HepG2 (cell line): ENCODE measurements around the gene COL4A2. TPM values are rescaled to one million over a fixed set of nuclear protein-coding genes. Genes with fewer than 3 reads are reported as not detected.

ENCODE experiments used
- ATAC-seq: fragments of 200-7000 bp; cut with Tn5 transposase; 3 replicates; pipeline ENCODE4 v1.9.1; 2020; ENCODE audit warnings: mild to moderate bottlenecking, moderate library complexity
- BruUV-seq: library from RNA; stranded (reverse); fragments of 400-500 nt; replicated peaks from 2 replicates; lab custom pipeline; 2021; lab: Mats Ljungman, UMichigan
- CTCF ChIA-PET: fragments of 300-600 bp; formaldehyde crosslinking; extraction: SDS; loops from one replicate; lab custom pipeline; 2021; ENCODE audit warnings: low total read pairs, inconsistent platforms, low intra/inter-chr PET ratio; lab: Yijun Ruan, JAX
- POLR2A ChIA-PET: fragments of 350-600 bp; sonication (Branson Sonifier 250); formaldehyde crosslinking; loops from one replicate; lab custom pipeline; 2020; ENCODE audit warnings: antibody characterized with exemption, inconsistent platforms; lab: Yijun Ruan, JAX
- DNase-seq: peaks from one replicate; pipeline ENCODE4 v3.0.0-alpha.2; 2015; ENCODE audit warnings: low spot score
- FAIRE-seq: peaks from 3 replicates; lab custom pipeline; 2011; peaks lifted over from hg19 to GRCh38; lab: Jason Lieb, UNC
- H2AFZ ChIP-seq: one replicate; pipeline ENCODE4 v1.6.1; 2011; ENCODE audit warnings: low read length, inconsistent platforms
- H3K27ac ChIP-seq: fragments of 300-600 bp; 3 replicates; pipeline ENCODE4 v1.8.0; 2011; ENCODE audit warnings: mixed run types, mild to moderate bottlenecking, mixed read lengths, low read length, inconsistent platforms; ENCODE audit not compliant: insufficient read depth; ENCODE audit errors: extremely low read length
- H3K27me3 ChIP-seq, 2 experiments: fragments of 200-600 bp in 1 of 2; 2 replicates in 1 of 2; 3 replicates in 1 of 2; pipeline versions ENCODE4 v1.6.0 to v1.8.0; 2011; ENCODE audit warnings: low read length in 2 of 2, mild to moderate bottlenecking in 2 of 2, moderate library complexity in 2 of 2, inconsistent platforms in 1 of 2; ENCODE audit not compliant: insufficient read depth in 2 of 2, control insufficient read depth in 1 of 2
- H3K36me3 ChIP-seq, 2 experiments: fragments of 200-600 bp in 1 of 2; replicated peaks in 1 of 2; 2 replicates in 1 of 2; 3 replicates in 1 of 2; pipeline versions ENCODE4 v1.5.1 to v1.8.0; 2011; ENCODE audit warnings: low read length in 2 of 2, inconsistent platforms in 1 of 2; ENCODE audit not compliant: insufficient read depth in 2 of 2, control insufficient read depth in 1 of 2
- H3K4me1 ChIP-seq: 2 replicates; pipeline ENCODE4 v1.5.1; 2012; ENCODE audit warnings: low read length, inconsistent platforms; ENCODE audit not compliant: insufficient read depth
- H3K4me2 ChIP-seq: 2 replicates; pipeline ENCODE4 v1.6.0; 2011; ENCODE audit warnings: low read depth, low read length, inconsistent platforms
- H3K4me3 ChIP-seq, 3 experiments: fragments of 200-600 bp in 1 of 3; sonication (generic), shearing (Covaris generic) in 1 of 3; replicated peaks in 1 of 3; 2 replicates each; pipeline ENCODE4 v1.5.1; 2011 to 2016; ENCODE audit warnings: low read length in 3 of 3, inconsistent platforms in 2 of 3, low read depth in 2 of 3, mild to moderate bottlenecking in 2 of 3, control low read depth in 1 of 3, mixed read lengths in 1 of 3; ENCODE audit not compliant: insufficient read depth in 1 of 3
- H3K79me2 ChIP-seq: one replicate; pipeline ENCODE4 v1.6.1; 2011; ENCODE audit warnings: low read length, inconsistent platforms; ENCODE audit not compliant: insufficient read depth
- H3K9ac ChIP-seq: 2 replicates; pipeline ENCODE4 v1.6.0; 2011; ENCODE audit warnings: mild to moderate bottlenecking, low read depth, low read length, inconsistent platforms; ENCODE audit not compliant: insufficient read depth
- H3K9me3 ChIP-seq: 2 replicates; pipeline ENCODE4 v1.5.1; 2012; ENCODE audit warnings: mild to moderate bottlenecking, low read length
- H4K20me1 ChIP-seq: 2 replicates; pipeline ENCODE4 v1.6.0; 2011; ENCODE audit warnings: inconsistent platforms, mild to moderate bottlenecking, low read length, moderate library complexity; ENCODE audit not compliant: insufficient read depth
- BCL6 ChIP-seq: IDR thresholded peaks from 2 replicates; pipeline ENCODE4 v1.6.1; 2016; ENCODE audit warnings: missing genetic modification reagents, missing compliant biosample characterization
- EED ChIP-seq: sonication (generic); formaldehyde crosslinking; IDR thresholded peaks from 2 replicates; pipeline ENCODE4 v1.5.0; 2020; ENCODE audit warnings: mild to moderate bottlenecking, missing genetic modification reagents
- FOSL2 ChIP-seq: sonication (generic); formaldehyde crosslinking; IDR thresholded peaks from 2 replicates; pipeline ENCODE4 v1.4.0; 2020; ENCODE audit warnings: missing genetic modification reagents
- GFI1 ChIP-seq: sonication (generic); formaldehyde crosslinking; IDR thresholded peaks from 2 replicates; pipeline ENCODE4 v1.5.0; 2020; ENCODE audit warnings: missing genetic modification reagents, mild to moderate bottlenecking, borderline replicate concordance
- NFE2 ChIP-seq: sonication (generic); formaldehyde crosslinking; IDR thresholded peaks from 2 replicates; pipeline ENCODE4 v1.4.0; 2020; ENCODE audit warnings: missing genetic modification reagents
- NFE2L2 ChIP-seq: fragments of 150-350 bp; IDR thresholded peaks from 2 replicates; pipeline ENCODE4 v1.6.1; 2014; ENCODE audit warnings: low read length
- PAWR ChIP-seq: sonication (generic); formaldehyde crosslinking; IDR thresholded peaks from 2 replicates; pipeline ENCODE4 v1.4.0; 2020; ENCODE audit warnings: missing genetic modification reagents, mild to moderate bottlenecking, borderline replicate concordance
- PHB2 ChIP-seq: fragments of 450-650 bp; IDR thresholded peaks from 2 replicates; pipeline ENCODE4 v1.6.1; 2018; ENCODE audit not compliant: partially characterized antibody
- TEAD3 ChIP-seq: optimal IDR thresholded peaks from 2 replicates; pipeline ENCODE3; 2016; ENCODE audit warnings: borderline replicate concordance
- WGBS: methylation state at CpG from one replicate; pipeline ENCODE4 v1.1.6; 2017; ENCODE audit warnings: low lambda C conversion rate; 5-methylcytosine and 5-hydroxymethylcytosine counted together
- in situ Hi-C: cut with HindIII; loops from 2 replicates; pipeline ENCODE4 v1.10.0; 2017; ENCODE audit warnings: low pct_unique_long_range_greater_than_20kb; ENCODE audit not compliant: extremely low pct_ligation_motif_present
- intact Hi-C: fragments of 100-400 bp; cut with micrococcal nuclease; formaldehyde crosslinking; loops from one replicate; pipeline ENCODE4 v1.10.0; 2022; ENCODE audit not compliant: unreplicated experiment
- polyA plus RNA-seq, 8 experiments: library from polyadenylated mRNA; depleted of rRNA in 3 of 8; stranded (reverse) in 7 of 8; unstranded in 1 of 8; fragments of >200 nt; fragmentation: Illumina TruSeq in 4 of 8; extraction: Trizol in 4 of 8; gene quantifications; 2 replicates each; pipeline versions ENCODE4 v1.2.1 to v1.2.3, GENCODE V29; 2011 to 2016; ENCODE audit warnings: low read depth in 4 of 8, missing spikeins in 1 of 8, mixed read lengths in 1 of 8; ENCODE audit not compliant: insufficient read depth in 1 of 8
- total RNA-seq, 5 experiments: library from RNA; depleted of rRNA; stranded (reverse); fragments of >200 nt; fragmentation: Illumina TruSeq; extraction: Trizol; gene quantifications; 2 replicates each; pipeline ENCODE4 v1.2.3, GENCODE V29; 2016; ENCODE audit warnings: low read depth in 1 of 5

COL4A2 gene
- total and polyA plus RNA-seq, 2 of the 13 experiments (the other 11 are each of a cell fraction or from before 2014, with no cell fraction given), result 0.22 to 1.9 TPM

- TF ChIP-seq NFE2 (CRISPR knock-in tag), result peak; percentile 26; the same call in 1 of the 2 replicates
- peak; percentile 50; the same call in 1 of the 2 replicates for TF ChIP-seq NFE2L2
- TF ChIP-seq GFI1 (CRISPR knock-in tag), result no peak
- TF ChIP-seq TEAD3 (CRISPR knock-in tag), result peak; percentile 17
- peak; percentile 39 for TF ChIP-seq FOSL2 (CRISPR knock-in tag)
- no peak for TF ChIP-seq PHB2
- no peak for TF ChIP-seq EED
- TF ChIP-seq PAWR (CRISPR knock-in tag), result no peak
- peak; percentile 50; the same call in 1 of the 2 replicates for TF ChIP-seq BCL6 (CRISPR knock-in tag)
- CTCF ChIA-PET, result no interaction called here
- no peaks in the 10 kb centered on the region for H3K79me2 ChIP-seq
- ATAC-seq, result peak; percentile 46
- H3K4me3 ChIP-seq, result no peak overlapping the region
- H3K4me2 ChIP-seq, result peak overlapping the region; percentile 39
- no TSS peak for BruUV-seq
- in situ Hi-C loops (no loop called here), intact Hi-C loops (no loop called here)
- WGBS, result 80% methylated on average over 5 of the region's 20 CpGs
- DNase-seq, result no peak
- H4K20me1 ChIP-seq, result no peaks in the 10 kb centered on the region
- no peak overlapping the region for H3K9ac ChIP-seq
- H2AFZ ChIP-seq, result no peak overlapping the region
- H3K27me3 ChIP-seq, result 0 out of 5 replicates have a peak, but pooled peaks cover 0 to 5% of the 10 kb centered on the region in 2 experiments
- FAIRE-seq, result no peak
- no peaks in the 10 kb centered on the region for H3K36me3 ChIP-seq
- peaks cover 27% of the 10 kb centered on the region for H3K4me1 ChIP-seq
- no peaks in the 10 kb centered on the region; the same call in 1 of the 2 replicates for H3K9me3 ChIP-seq
- no peak overlapping the region for H3K27ac ChIP-seq
- POLR2A ChIA-PET, result no interaction called here
These were observed 196.2 kb downstream of the COL4A2 start for GRCh38 chr13:110503037-110503901.
